ENCODE data around the gene MN1.

MN1 gene

GRCh38 chr22:27713461-27713860 lies 88.1 kb downstream of the MN1 start:
- H3K27me3 ChIP-seq (ENCODE audit: control insufficient read depth, insufficient read depth, low read length): no peaks in the 10 kb centered on the region
- peaks cover 5% of the 10 kb centered on the region for H3K4me1 ChIP-seq (ENCODE audit: control insufficient read depth, low read depth, low read length)
- no peaks in the 10 kb centered on the region for H3K36me3 ChIP-seq (ENCODE audit: control insufficient read depth, low read depth, low read length)
- H3K27ac ChIP-seq (ENCODE audit: low read length): no peak overlapping the region
- no peaks in the 10 kb centered on the region for H3K9me3 ChIP-seq (ENCODE audit: control insufficient read depth, low read depth, low read length)
- no peak overlapping the region for H3K4me3 ChIP-seq (ENCODE audit: low read length)
- H3K9ac ChIP-seq (ENCODE audit: low read length): no peak overlapping the region

- no peak overlapping the region for H3K4me3 ChIP-seq (ENCODE audit: low read length)
- no peaks in the 10 kb centered on the region for H3K36me3 ChIP-seq (ENCODE audit: control insufficient read depth, low read depth, low read length)
Measured at GRCh38 chr22:27711756-27712155, 89.8 kb downstream of the MN1 start.

DNA sequence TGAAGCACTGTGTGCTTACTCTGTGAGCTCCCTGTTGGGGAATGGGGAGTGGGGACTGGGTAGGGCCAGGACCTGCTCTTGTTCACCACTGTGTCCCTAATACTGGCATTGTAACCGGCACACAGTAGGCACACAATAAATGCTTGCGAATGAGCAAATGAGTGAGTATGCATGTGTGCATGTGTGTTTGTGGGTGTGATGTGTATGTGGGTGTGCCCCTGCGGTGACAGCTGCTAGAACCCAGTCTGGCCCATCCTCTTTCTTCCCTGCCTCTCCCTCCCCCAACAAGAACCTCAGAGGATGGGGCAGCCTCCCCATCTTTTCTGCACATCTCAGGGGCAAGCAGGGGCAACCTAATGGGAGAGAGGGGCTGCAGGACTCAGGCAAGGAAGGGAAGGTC lies 90.5 kb downstream of the MN1 start:
- Histone ChIP-seq H3K4me3 (ENCODE audit: low read length) (no peak overlapping the region), H3K27me3 (ENCODE audit: control insufficient read depth, insufficient read depth, low read length) (no peaks in the 10 kb centered on the region), H3K9me3 (ENCODE audit: control insufficient read depth, low read depth, low read length) (no peaks in the 10 kb centered on the region), H3K4me1 (ENCODE audit: control insufficient read depth, low read depth, low read length) (peaks cover 5% of the 10 kb centered on the region), H3K36me3 (ENCODE audit: control insufficient read depth, low read depth, low read length) (no peaks in the 10 kb centered on the region), H3K9ac (ENCODE audit: low read length) (no peak overlapping the region), H3K27ac (ENCODE audit: low read length) (no peak overlapping the region)

More at GRCh38 chr22:27711756-27712155, 89.8 kb downstream of the MN1 start:
- Histone ChIP-seq H3K27me3 (ENCODE audit: control insufficient read depth, insufficient read depth, low read length) (no peaks in the 10 kb centered on the region), H3K9me3 (ENCODE audit: control insufficient read depth, low read depth, low read length) (no peaks in the 10 kb centered on the region), H3K9ac (ENCODE audit: low read length) (no peak overlapping the region), H3K27ac (ENCODE audit: low read length) (no peak overlapping the region), H3K4me1 (ENCODE audit: control insufficient read depth, low read depth, low read length) (peaks cover 5% of the 10 kb centered on the region)

DNA sequence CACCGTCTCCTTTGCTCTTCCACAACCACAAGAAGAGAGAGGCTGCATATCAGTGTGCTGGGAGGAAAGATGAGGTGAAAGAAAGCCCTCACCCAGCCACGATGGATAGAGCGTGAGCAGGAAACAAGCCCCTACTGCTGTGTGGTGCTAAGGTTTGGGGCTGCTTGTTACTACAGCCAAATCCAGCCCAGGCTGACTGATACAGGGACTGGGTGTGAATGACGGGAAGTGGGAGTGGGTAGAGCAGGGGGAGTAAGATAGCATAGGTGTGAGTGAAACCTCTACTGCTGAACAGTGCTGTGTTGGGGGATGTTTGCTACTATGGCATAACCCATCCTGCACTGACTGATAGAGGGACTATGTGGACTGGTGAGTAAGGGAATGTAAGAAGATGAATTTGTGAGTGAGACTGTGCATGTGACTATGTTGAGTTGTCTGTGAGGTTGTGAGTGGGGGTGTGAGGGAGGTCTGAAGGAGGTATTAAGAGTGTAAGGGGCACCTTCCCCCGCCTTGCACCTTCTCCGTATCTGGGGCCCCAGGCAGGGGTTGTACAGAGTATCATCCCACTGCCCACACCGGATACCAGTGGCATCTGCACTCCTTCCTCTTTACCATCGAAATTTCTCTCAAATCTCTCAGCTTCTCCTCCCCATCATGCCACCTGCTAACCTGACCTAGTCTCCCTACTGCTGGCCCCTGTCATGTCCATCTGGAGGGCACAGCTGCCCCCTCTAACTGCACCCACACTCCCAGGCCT lies 91.5 kb downstream of the MN1 start:
- Histone ChIP-seq H3K9me3 (ENCODE audit: control insufficient read depth, low read depth, low read length) (no peaks in the 10 kb centered on the region), H3K36me3 (ENCODE audit: control insufficient read depth, low read depth, low read length) (no peaks in the 10 kb centered on the region), H3K4me1 (ENCODE audit: control insufficient read depth, low read depth, low read length) (peaks cover 5% of the 10 kb centered on the region), H3K27me3 (ENCODE audit: control insufficient read depth, insufficient read depth, low read length) (no peaks in the 10 kb centered on the region), H3K27ac (ENCODE audit: low read length) (no peak overlapping the region), H3K4me3 (ENCODE audit: low read length) (no peak overlapping the region), H3K9ac (ENCODE audit: low read length) (no peak overlapping the region)

DNA sequence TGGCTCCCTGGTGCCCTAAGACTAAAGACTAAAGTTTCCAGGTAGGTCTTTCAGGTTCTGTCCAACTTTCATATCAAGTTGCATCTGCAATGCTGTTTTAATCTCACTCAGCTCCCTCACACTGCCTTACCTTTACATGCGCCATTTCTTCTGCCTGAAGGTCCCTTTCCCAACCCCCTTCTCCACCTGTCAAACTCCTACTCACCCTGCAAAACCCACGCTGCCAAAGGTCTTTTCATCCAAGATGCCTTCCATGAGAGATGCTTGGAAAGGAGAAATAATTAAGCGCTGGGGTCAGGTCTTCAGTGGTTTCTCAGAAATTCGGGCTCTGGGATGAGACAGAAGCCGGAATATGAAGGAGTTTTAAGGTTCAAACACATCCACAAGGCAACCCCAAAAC lies 95.1 kb downstream of the MN1 start:
- Histone ChIP-seq H3K36me3 (ENCODE audit: control insufficient read depth, low read depth, low read length) (no peaks in the 10 kb centered on the region), H3K9me3 (ENCODE audit: control insufficient read depth, low read depth, low read length) (no peaks in the 10 kb centered on the region), H3K27ac (ENCODE audit: low read length) (no peak overlapping the region), H3K4me1 (ENCODE audit: control insufficient read depth, low read depth, low read length) (no peaks in the 10 kb centered on the region), H3K4me3 (ENCODE audit: low read length) (no peak overlapping the region), H3K27me3 (ENCODE audit: control insufficient read depth, insufficient read depth, low read length) (no peaks in the 10 kb centered on the region), H3K9ac (ENCODE audit: low read length) (no peak overlapping the region)

DNA sequence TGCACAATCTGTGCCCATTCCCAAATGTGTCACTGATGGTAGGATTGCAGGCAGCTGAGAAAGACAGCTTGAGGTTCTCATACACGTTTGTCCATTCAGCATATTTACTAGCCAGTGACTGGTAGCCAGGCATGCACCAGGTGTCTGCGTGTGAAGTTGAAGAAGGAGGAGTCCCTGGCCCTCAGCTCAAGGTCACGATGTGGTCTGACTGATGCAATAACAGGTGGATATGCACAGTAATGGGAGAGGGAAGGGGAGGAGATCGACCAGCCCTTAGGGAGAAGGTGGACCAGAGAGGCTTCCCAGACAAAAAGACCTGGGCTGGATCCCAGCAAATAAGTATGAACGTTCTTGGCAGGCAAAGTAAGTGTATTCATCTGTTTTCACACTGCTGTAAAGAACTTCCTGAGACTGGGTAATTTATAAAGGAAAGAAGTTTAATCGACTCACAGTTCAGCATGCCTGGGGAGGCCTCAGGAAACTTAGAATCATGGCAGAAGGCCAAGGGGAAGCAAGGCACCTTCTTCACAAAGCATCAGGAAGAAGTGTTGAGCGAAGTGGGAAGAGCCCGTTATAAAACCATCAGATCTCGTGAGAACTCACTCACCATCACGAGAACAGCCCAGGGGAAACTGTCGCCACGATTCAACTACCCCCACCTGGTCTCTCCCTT lies 96.0 kb downstream of the MN1 start:
- no peak overlapping the region for H3K9ac ChIP-seq (ENCODE audit: low read length)
- H3K4me3 ChIP-seq (ENCODE audit: low read length): no peak overlapping the region
- H3K9me3 ChIP-seq (ENCODE audit: control insufficient read depth, low read depth, low read length): no peaks in the 10 kb centered on the region
- H3K4me1 ChIP-seq (ENCODE audit: control insufficient read depth, low read depth, low read length): no peaks in the 10 kb centered on the region
- H3K27me3 ChIP-seq (ENCODE audit: control insufficient read depth, insufficient read depth, low read length): no peaks in the 10 kb centered on the region
- H3K36me3 ChIP-seq (ENCODE audit: control insufficient read depth, low read depth, low read length): no peaks in the 10 kb centered on the region
- no peak overlapping the region for H3K27ac ChIP-seq (ENCODE audit: low read length)

DNA sequence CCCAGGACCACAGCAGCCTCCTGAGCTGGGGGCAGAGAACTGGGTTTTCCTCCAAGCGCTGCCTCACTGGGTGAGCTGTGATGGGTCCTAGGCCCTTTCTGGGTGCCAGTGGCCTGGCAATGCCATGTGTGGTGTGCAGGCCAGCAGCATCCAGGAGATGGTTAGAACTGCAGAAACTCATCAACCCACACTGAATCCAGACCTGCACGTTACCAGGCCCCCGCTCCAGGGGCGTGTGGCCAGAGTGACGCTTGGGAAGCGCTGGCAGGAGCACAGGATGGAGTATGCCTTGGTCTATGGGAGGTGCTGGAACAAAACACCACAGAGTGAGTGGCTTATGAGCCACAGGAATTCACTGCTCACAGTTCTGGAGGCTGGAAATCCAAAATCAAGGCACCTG lies 97.0 kb downstream of the MN1 start:
- no peak overlapping the region for H3K9ac ChIP-seq (ENCODE audit: low read length)
- H3K9me3 ChIP-seq (ENCODE audit: control insufficient read depth, low read depth, low read length): no peaks in the 10 kb centered on the region
- H3K27ac ChIP-seq (ENCODE audit: low read length): no peak overlapping the region
- no peak overlapping the region for H3K4me3 ChIP-seq (ENCODE audit: low read length)
- no peaks in the 10 kb centered on the region for H3K4me1 ChIP-seq (ENCODE audit: control insufficient read depth, low read depth, low read length)
- H3K27me3 ChIP-seq (ENCODE audit: control insufficient read depth, insufficient read depth, low read length): no peaks in the 10 kb centered on the region
- H3K36me3 ChIP-seq (ENCODE audit: control insufficient read depth, low read depth, low read length): no peaks in the 10 kb centered on the region

DNA sequence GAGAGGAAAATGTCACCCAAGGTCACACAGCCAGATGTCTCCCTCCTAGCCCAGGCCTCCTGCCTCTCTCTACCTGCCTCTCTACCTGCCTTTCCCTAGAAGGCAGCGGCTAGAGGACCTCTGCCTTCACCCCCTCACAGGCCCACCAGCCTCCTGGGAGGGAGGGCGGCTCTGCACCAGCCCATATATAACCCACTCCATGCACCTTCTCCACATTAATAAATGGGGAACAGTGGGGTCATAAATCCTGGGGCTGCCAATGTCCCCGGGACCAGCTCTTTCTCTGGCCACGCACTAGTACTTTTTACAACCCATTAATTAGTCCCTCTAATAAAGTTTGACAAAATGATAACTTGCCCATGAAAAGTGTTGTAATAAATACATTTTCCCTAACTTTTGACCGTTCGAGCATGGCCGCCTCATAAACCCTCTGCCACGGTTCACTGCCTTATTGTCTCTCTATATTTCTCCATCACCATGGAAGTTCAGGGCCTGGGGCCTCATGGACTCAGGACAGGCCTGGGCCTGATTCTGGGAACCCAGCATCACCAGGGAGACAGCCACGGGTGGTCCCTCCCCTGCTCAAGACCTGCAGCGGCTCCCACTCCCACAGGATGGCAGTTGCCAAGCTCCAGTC lies 102.1 kb downstream of the MN1 start:
- Histone ChIP-seq H3K9me3 (ENCODE audit: control insufficient read depth, low read depth, low read length) (no peaks in the 10 kb centered on the region), H3K9ac (ENCODE audit: low read length) (no peak overlapping the region), H3K36me3 (ENCODE audit: control insufficient read depth, low read depth, low read length) (no peaks in the 10 kb centered on the region), H3K27me3 (ENCODE audit: control insufficient read depth, insufficient read depth, low read length) (no peaks in the 10 kb centered on the region), H3K4me1 (ENCODE audit: control insufficient read depth, low read depth, low read length) (no peaks in the 10 kb centered on the region), H3K4me3 (ENCODE audit: low read length) (no peak overlapping the region), H3K27ac (ENCODE audit: low read length) (no peak overlapping the region)

GRCh38 chr22:27698813-27699212 lies 102.7 kb downstream of the MN1 start:
- H3K9me3 ChIP-seq (ENCODE audit: control insufficient read depth, low read depth, low read length): no peaks in the 10 kb centered on the region
- H3K36me3 ChIP-seq (ENCODE audit: control insufficient read depth, low read depth, low read length): no peaks in the 10 kb centered on the region
- no peak overlapping the region for H3K9ac ChIP-seq (ENCODE audit: low read length)
- H3K4me3 ChIP-seq (ENCODE audit: low read length): no peak overlapping the region
- H3K27me3 ChIP-seq (ENCODE audit: control insufficient read depth, insufficient read depth, low read length): no peaks in the 10 kb centered on the region
- H3K27ac ChIP-seq (ENCODE audit: low read length): no peak overlapping the region
- H3K4me1 ChIP-seq (ENCODE audit: control insufficient read depth, low read depth, low read length): no peaks in the 10 kb centered on the region
